ENCODE data around the gene GHR.

The GHR gene

GRCh38 chr5:42423285-42424165 is at the start of gene GHR:
Gene GHR (plus strand): TSS chr5:42423439. CDS start chr5:42565875, 142,436 bp downstream.
- DNase-seq = peak; percentile 5

GRCh38 chr5:42374679-42375273 is 48.5 kb upstream of the GHR start:
- DNase-seq = no peak

- DNase-seq = no peak
These were observed 45.7 kb upstream of the GHR start for GRCh38 chr5:42377496-42377895.

GRCh38 chr5:42381973-42382372 is 41.3 kb upstream of the GHR start:
- DNase-seq = no peak

- DNase-seq = no peak
These were observed 35.7 kb upstream of the GHR start for GRCh38 chr5:42387563-42387962.

GRCh38 chr5:42390115-42390514 is 33.1 kb upstream of the GHR start:
- DNase-seq = no peak

- DNase-seq = no peak
These were observed 30.3 kb upstream of the GHR start for GRCh38 chr5:42392917-42393316.

- no peak for DNase-seq
These were observed 27.1 kb upstream of the GHR start for GRCh38 chr5:42396111-42396510.

- no peak for DNase-seq
These were observed 26.0 kb upstream of the GHR start for GRCh38 chr5:42397267-42397666.

GRCh38 chr5:42399702-42400101 is 23.5 kb upstream of the GHR start:
- no peak for DNase-seq

- no peak for DNase-seq
These were observed 22.8 kb upstream of the GHR start for GRCh38 chr5:42400474-42400873.

GRCh38 chr5:42403236-42403635 is 20.0 kb upstream of the GHR start:
- no peak for DNase-seq

GRCh38 chr5:42404366-42404765 is 18.9 kb upstream of the GHR start:
- DNase-seq = no peak

- DNase-seq = no peak
These were observed 3.9 kb upstream of the GHR start for GRCh38 chr5:42419294-42419693.

GRCh38 chr5:42422656-42423280 is 471 bp upstream of the GHR start:
- no peak for DNase-seq

GRCh38 chr5:42426016-42426415 is 2.8 kb downstream of the GHR start:
- DNase-seq = no peak

- DNase-seq = no peak
These were observed 6.5 kb downstream of the GHR start for GRCh38 chr5:42429694-42430093.

- no peak for DNase-seq
These were observed 10.9 kb downstream of the GHR start for GRCh38 chr5:42434047-42434724.

GRCh38 chr5:42436051-42436450 is 12.8 kb downstream of the GHR start:
- DNase-seq = no peak

GRCh38 chr5:42454216-42454995 is 31.2 kb downstream of the GHR start:
- DNase-seq = no peak

- DNase-seq = no peak
These were observed 37.8 kb downstream of the GHR start for GRCh38 chr5:42461033-42461432.

- DNase-seq = no peak
These were observed 38.3 kb downstream of the GHR start for GRCh38 chr5:42461507-42461906.

GRCh38 chr5:42462083-42462482 is 38.8 kb downstream of the GHR start:
- DNase-seq = no peak
